MCF 10A (cell line): ENCODE data around the gene RAD1. TPM values are rescaled to one million over a fixed set of nuclear protein-coding genes. Genes with fewer than 3 reads are reported as not detected.

ENCODE experiments used
- BruUV-seq: library from RNA; stranded (reverse); fragments of 400-500 nt; replicated peaks from 2 replicates; lab custom pipeline; 2021; lab: Mats Ljungman, UMichigan
- CTCF ChIA-PET: fragments of 300-600 bp; sonication (Branson Sonifier 250); formaldehyde crosslinking; extraction: SDS; loops from one replicate; lab custom pipeline; 2021; ENCODE audit warnings: antibody characterized with exemption, inconsistent platforms; lab: Yijun Ruan, JAX
- POLR2A ChIA-PET: fragments of 300-600, 350-650 bp; sonication (Branson Sonifier 250); formaldehyde crosslinking; extraction: SDS; loops from one replicate; lab custom pipeline; 2020; ENCODE audit warnings: antibody characterized with exemption, inconsistent platforms; lab: Yijun Ruan, JAX
- DNase-seq: peaks from one replicate; pipeline ENCODE4 v3.0.0-alpha.2; 2018; ENCODE audit not compliant: unreplicated experiment
- H3K27ac Mint-ChIP-seq: one replicate; pipeline ENCODE4 v1.8.0; 2022; ENCODE audit warnings: mild to moderate bottlenecking, low read depth, mixed read lengths; ENCODE audit not compliant: unreplicated experiment
- H3K27me3 Mint-ChIP-seq: one replicate; pipeline ENCODE4 v1.8.0; 2022; ENCODE audit warnings: mixed read lengths; ENCODE audit not compliant: insufficient read depth, unreplicated experiment
- H3K36me3 Mint-ChIP-seq: one replicate; pipeline ENCODE4 v1.8.0; 2022; ENCODE audit warnings: mild to moderate bottlenecking, moderate library complexity, mixed read lengths; ENCODE audit not compliant: insufficient read depth, unreplicated experiment
- H3K4me1 Mint-ChIP-seq: one replicate; pipeline ENCODE4 v1.8.0; 2022; ENCODE audit warnings: mixed read lengths; ENCODE audit not compliant: insufficient read depth, unreplicated experiment
- H3K4me3 Mint-ChIP-seq: one replicate; pipeline ENCODE4 v1.8.0; 2022; ENCODE audit warnings: mild to moderate bottlenecking, moderate library complexity, mixed read lengths; ENCODE audit not compliant: unreplicated experiment
- H3K9me3 Mint-ChIP-seq: one replicate; pipeline ENCODE4 v1.8.0; 2022; ENCODE audit warnings: mixed read lengths; ENCODE audit not compliant: unreplicated experiment
- intact Hi-C: fragments of 100-400 bp; cut with micrococcal nuclease; formaldehyde crosslinking; loops from 2 replicates; pipeline ENCODE4 v1.14.1; 2022
- total RNA-seq: library from RNA; stranded (reverse); gene quantifications from 2 replicates; pipeline ENCODE4 v1.2.3, GENCODE V29; 2022
- TF ChIP-seq, protein P1 (sequence below): fragments of 200-600 bp; IDR thresholded peaks from one replicate; pipeline ENCODE4 v1.8.0; 2022; ENCODE audit warnings: antibody characterized with exemption, mild to moderate bottlenecking; ENCODE audit not compliant: unreplicated experiment

RAD1 gene
- total RNA-seq, 1 experiment from 2014 or later, result 17.2 TPM

DNA sequence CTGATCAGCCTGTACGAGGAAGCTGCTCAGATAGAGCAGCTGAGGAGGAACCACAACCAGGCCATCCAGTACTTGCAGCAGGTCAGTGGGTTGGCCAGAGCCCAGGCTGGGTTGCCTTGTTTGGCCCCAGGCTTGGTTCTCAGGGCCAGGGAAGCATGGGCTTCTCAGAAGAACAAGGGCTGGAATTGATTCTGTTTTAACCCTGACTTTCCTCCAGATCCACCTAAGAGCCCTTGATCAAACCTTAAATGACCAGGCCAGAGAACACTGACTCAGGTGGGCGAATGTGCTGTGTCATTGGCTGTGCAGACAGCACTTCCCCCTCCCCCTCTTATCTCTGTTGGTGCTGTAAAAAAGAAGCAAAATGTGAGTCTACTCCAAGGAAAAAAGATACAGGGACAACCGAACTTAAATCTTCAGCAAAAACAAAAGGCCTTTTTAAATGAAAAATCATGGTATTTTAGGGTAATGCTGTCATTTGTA lies 48.3 kb downstream of the RAD1 start:
- POLR2A ChIA-PET, result interaction anchor here (1.3 kb wide), 1 partner anchor 28 kb away, joined by 3 read pairs; the partner anchor contains the start of gene TTC23L
- CTCF ChIA-PET, result interaction anchor here (0.8 to 1.1 kb wide), 2 partner anchors 13 to 162 kb away, joined by 3 to 4 read pairs; no protein-coding TSS in a partner anchor
- no peak overlapping the region for H3K27ac Mint-ChIP-seq
- no peaks in the 10 kb centered on the region for H3K27me3 Mint-ChIP-seq
- no peaks in the 10 kb centered on the region for H3K4me1 Mint-ChIP-seq
- TF ChIP-seq, protein P1, sequence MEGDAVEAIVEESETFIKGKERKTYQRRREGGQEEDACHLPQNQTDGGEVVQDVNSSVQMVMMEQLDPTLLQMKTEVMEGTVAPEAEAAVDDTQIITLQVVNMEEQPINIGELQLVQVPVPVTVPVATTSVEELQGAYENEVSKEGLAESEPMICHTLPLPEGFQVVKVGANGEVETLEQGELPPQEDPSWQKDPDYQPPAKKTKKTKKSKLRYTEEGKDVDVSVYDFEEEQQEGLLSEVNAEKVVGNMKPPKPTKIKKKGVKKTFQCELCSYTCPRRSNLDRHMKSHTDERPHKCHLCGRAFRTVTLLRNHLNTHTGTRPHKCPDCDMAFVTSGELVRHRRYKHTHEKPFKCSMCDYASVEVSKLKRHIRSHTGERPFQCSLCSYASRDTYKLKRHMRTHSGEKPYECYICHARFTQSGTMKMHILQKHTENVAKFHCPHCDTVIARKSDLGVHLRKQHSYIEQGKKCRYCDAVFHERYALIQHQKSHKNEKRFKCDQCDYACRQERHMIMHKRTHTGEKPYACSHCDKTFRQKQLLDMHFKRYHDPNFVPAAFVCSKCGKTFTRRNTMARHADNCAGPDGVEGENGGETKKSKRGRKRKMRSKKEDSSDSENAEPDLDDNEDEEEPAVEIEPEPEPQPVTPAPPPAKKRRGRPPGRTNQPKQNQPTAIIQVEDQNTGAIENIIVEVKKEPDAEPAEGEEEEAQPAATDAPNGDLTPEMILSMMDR, result no peak
- H3K36me3 Mint-ChIP-seq, result no peaks in the 10 kb centered on the region
- no TSS peak for BruUV-seq
- no peaks in the 10 kb centered on the region for H3K9me3 Mint-ChIP-seq
- no peak overlapping the region for H3K4me3 Mint-ChIP-seq
- DNase-seq, result no peak
- intact Hi-C loops, result no loop called here

DNA sequence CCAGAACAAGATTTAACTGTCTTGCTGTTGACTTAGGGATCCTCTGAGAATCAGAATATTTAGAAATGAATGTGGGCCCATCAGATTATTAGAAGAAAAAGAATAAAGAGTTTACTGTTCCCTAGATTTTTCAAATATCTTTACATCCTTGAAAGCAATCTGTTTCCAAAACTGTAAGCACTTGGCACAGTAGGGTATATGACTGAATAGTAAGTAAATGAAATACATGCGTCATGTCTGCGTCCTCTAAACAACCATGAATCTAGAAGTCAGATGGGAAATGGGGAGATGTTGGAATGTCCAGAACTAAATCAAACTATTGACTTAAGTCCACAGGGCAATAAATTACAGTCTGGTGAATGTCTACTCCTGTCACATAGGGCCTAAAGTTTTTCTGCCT lies 50.2 kb downstream of the RAD1 start:
- Mint-ChIP-seq H3K4me3 (no peak overlapping the region), H3K4me1 (no peaks in the 10 kb centered on the region), H3K9me3 (no peaks in the 10 kb centered on the region), H3K27me3 (no peaks in the 10 kb centered on the region), H3K27ac (no peak overlapping the region), H3K36me3 (no peaks in the 10 kb centered on the region)
- BruUV-seq, result no TSS peak
- DNase-seq, result no peak
- TF ChIP-seq, protein P1, result no peak
- ChIA-PET POLR2A (no interaction called here), CTCF (no interaction called here)
- intact Hi-C loops, result no loop called here

- Mint-ChIP-seq H3K27me3 (no peaks in the 10 kb centered on the region), H3K4me1 (no peaks in the 10 kb centered on the region), H3K9me3 (no peaks in the 10 kb centered on the region), H3K27ac (no peak overlapping the region), H3K36me3 (no peaks in the 10 kb centered on the region), H3K4me3 (no peak overlapping the region)
- TF ChIP-seq, protein P1, result no peak
- no peak for DNase-seq
- intact Hi-C loops, result no loop called here
- no TSS peak for BruUV-seq
- ChIA-PET CTCF (no interaction called here), POLR2A (no interaction called here)
Observed at GRCh38 chr5:34863946-34864345, 51.4 kb downstream of the RAD1 start.

- ChIA-PET CTCF (interaction anchor here (0.6 to 1.1 kb wide), 3 partner anchors 336 to 538 kb away, joined by 3 to 4 read pairs (median 3); no protein-coding TSS in a partner anchor), POLR2A (no interaction called here)
- H3K4me1 Mint-ChIP-seq, result peaks cover 6% of the 10 kb centered on the region
- H3K27ac Mint-ChIP-seq, result no peak overlapping the region
- DNase-seq, result no peak
- TF ChIP-seq, protein P1, result no peak
- no peak overlapping the region for H3K4me3 Mint-ChIP-seq
- no peaks in the 10 kb centered on the region for H3K9me3 Mint-ChIP-seq
- no TSS peak for BruUV-seq
- no peaks in the 10 kb centered on the region for H3K36me3 Mint-ChIP-seq
- no peaks in the 10 kb centered on the region for H3K27me3 Mint-ChIP-seq
- intact Hi-C loops, result no loop called here
Observed at GRCh38 chr5:34859253-34859652, 56.1 kb downstream of the RAD1 start.
